HEK293T (cell line): ENCODE data around the gene CEP170.

Experiments used
- CTCF ChIA-PET: fragments of 350-600 bp; formaldehyde crosslinking; extraction: SDS; loops from one replicate; lab custom pipeline; 2021; ENCODE audit warnings: antibody characterized with exemption, inconsistent platforms; lab: Yijun Ruan, JAX
- POLR2A ChIA-PET: fragments of 350-600 bp; formaldehyde crosslinking; extraction: SDS; loops from one replicate; lab custom pipeline; 2020; ENCODE audit warnings: antibody characterized with exemption, inconsistent platforms; lab: Yijun Ruan, JAX
- DNase-seq: peaks from one replicate; pipeline ENCODE4 v3.0.0; 2012; ENCODE audit warnings: mixed read lengths; ENCODE audit errors: extremely low spot score
- ARNT ChIP-seq: fragments of 450-650 bp; IDR thresholded peaks from 2 replicates; pipeline ENCODE4 v1.6.1; 2017; ENCODE audit warnings: mild to moderate bottlenecking
- BHLHE40 ChIP-seq: fragments of 450-650 bp; IDR thresholded peaks from 2 replicates; pipeline ENCODE4 v1.6.1; 2016; ENCODE audit warnings: mild to moderate bottlenecking, moderate library complexity, borderline replicate concordance
- CTBP1 ChIP-seq: fragments of 450-650 bp; IDR thresholded peaks from 2 replicates; pipeline ENCODE4 v1.6.1; 2016; ENCODE audit warnings: borderline replicate concordance
- ELF4 ChIP-seq: fragments of 450-650 bp; IDR thresholded peaks from 2 replicates; pipeline ENCODE4 v1.6.1; 2017; ENCODE audit warnings: antibody characterized with exemption
- FOXA1 ChIP-seq: fragments of 450-650 bp; IDR thresholded peaks from 2 replicates; pipeline ENCODE4 v1.6.1; 2016; ENCODE audit warnings: mild to moderate bottlenecking
- FOXK2 ChIP-seq: fragments of 450-650 bp; IDR thresholded peaks from 2 replicates; pipeline ENCODE4 v1.6.1; 2016; ENCODE audit warnings: mild to moderate bottlenecking
- FOXM1 ChIP-seq: fragments of 450-650 bp; IDR thresholded peaks from 2 replicates; pipeline ENCODE4 v1.6.1; 2017; ENCODE audit warnings: mild to moderate bottlenecking, borderline replicate concordance
- HDGF ChIP-seq: fragments of 450-650 bp; IDR thresholded peaks from 2 replicates; pipeline ENCODE4 v1.6.1; 2017; ENCODE audit warnings: antibody characterized with exemption, borderline replicate concordance
- L3MBTL2 ChIP-seq: fragments of 450-650 bp; conservative IDR thresholded peaks from 2 replicates; pipeline ENCODE4 v1.6.1; 2016; ENCODE audit warnings: mild to moderate bottlenecking
- LEF1 ChIP-seq: fragments of 450-650 bp; IDR thresholded peaks from 2 replicates; pipeline ENCODE4 v1.6.1; 2017; ENCODE audit warnings: mild to moderate bottlenecking, borderline replicate concordance
- NFRKB ChIP-seq: fragments of 450-650 bp; IDR thresholded peaks from 2 replicates; pipeline ENCODE4 v1.6.1; 2016; ENCODE audit warnings: mild to moderate bottlenecking, moderate library complexity
- PKNOX1 ChIP-seq: fragments of 450-650 bp; IDR thresholded peaks from 2 replicates; pipeline ENCODE4 v1.6.1; 2016
- SP1 ChIP-seq: fragments of 450-650 bp; IDR thresholded peaks from 2 replicates; pipeline ENCODE4 v1.6.1; 2017
- SUZ12 ChIP-seq: fragments of 450-650 bp; IDR thresholded peaks from 2 replicates; pipeline ENCODE4 v1.6.1; 2016; ENCODE audit warnings: mild to moderate bottlenecking
- TARDBP ChIP-seq: fragments of 450-650 bp; IDR thresholded peaks from 2 replicates; pipeline ENCODE4 v1.6.1; 2016
- ZNF384 ChIP-seq: fragments of 450-650 bp; IDR thresholded peaks from 2 replicates; pipeline ENCODE4 v1.6.1; 2016

The CEP170 gene

GRCh38 chr1:243267914-243268653 lies 13.0 kb upstream of the CEP170 start:
- DNase-seq: no peak
- ChIA-PET CTCF (no interaction called here), POLR2A (interaction anchor here (1.9 kb wide), 1 partner anchor 12 kb away, joined by 7 read pairs; the partner anchor contains the start of gene SDCCAG8)
- TF ChIP-seq FOXA1: no peak

GRCh38 chr1:243267471-243267880 lies 12.4 kb upstream of the CEP170 start:
- CTCF ChIA-PET: no interaction called here
- POLR2A ChIA-PET: interaction anchor here (1.9 kb wide), 1 partner anchor 12 kb away, joined by 7 read pairs; the partner anchor contains the start of gene SDCCAG8
- no peak for DNase-seq
- TF ChIP-seq TARDBP: no peak
- no peak for TF ChIP-seq FOXA1
- TF ChIP-seq LEF1: no peak
- no peak for TF ChIP-seq HDGF
- TF ChIP-seq PKNOX1: no peak
- no peak for TF ChIP-seq BHLHE40
- TF ChIP-seq L3MBTL2: no peak
- TF ChIP-seq SUZ12: no peak
- no peak for TF ChIP-seq ZNF384
- no peak for TF ChIP-seq FOXK2
- no peak for TF ChIP-seq SP1
- TF ChIP-seq ELF4: no peak

- DNase-seq: no peak
Observed at GRCh38 chr1:243266231-243266630, 11.2 kb upstream of the CEP170 start.

GRCh38 chr1:243264717-243265116 lies 9.6 kb upstream of the CEP170 start:
- CTCF ChIA-PET: interaction anchor here (0.9 kb wide), 1 partner anchor 9 kb away, joined by 4 read pairs; the partner anchor contains the start of genes CEP170 and SDCCAG8
- POLR2A ChIA-PET: interaction anchor here (2.6 kb wide), 1 partner anchor 9 kb away, joined by 10 read pairs; the partner anchor contains the start of genes CEP170 and SDCCAG8
- TF ChIP-seq SUZ12: no peak
- no peak for TF ChIP-seq FOXM1
- TF ChIP-seq FOXA1: no peak
- no peak for TF ChIP-seq CTBP1
- DNase-seq: no peak

More at GRCh38 chr1:243266231-243266630, 11.2 kb upstream of the CEP170 start:
- CTCF ChIA-PET: no interaction called here
- POLR2A ChIA-PET: interaction anchor here (2.6 kb wide), 1 partner anchor 11 kb away, joined by 10 read pairs; the partner anchor contains the start of genes CEP170 and SDCCAG8
- TF ChIP-seq FOXA1 (no peak), PKNOX1 (no peak), SUZ12 (no peak), HDGF (no peak), SP1 (no peak), L3MBTL2 (no peak), ARNT (no peak), NFRKB (no peak)

- no peak for TF ChIP-seq HDGF
- no peak for TF ChIP-seq SUZ12
- ChIA-PET CTCF (no interaction called here), POLR2A (no interaction called here)
- DNase-seq: no peak
Observed at GRCh38 chr1:243261390-243261789, 6.3 kb upstream of the CEP170 start.

- no peak for DNase-seq
- POLR2A ChIA-PET: no interaction called here
- CTCF ChIA-PET: no interaction called here
- TF ChIP-seq LEF1: no peak
- no peak for TF ChIP-seq SP1
- TF ChIP-seq HDGF: no peak
- TF ChIP-seq BHLHE40: no peak
- TF ChIP-seq PKNOX1: no peak
- no peak for TF ChIP-seq NFRKB
- no peak for TF ChIP-seq FOXK2
- no peak for TF ChIP-seq FOXM1
- no peak for TF ChIP-seq SUZ12
- TF ChIP-seq ELF4: no peak
- TF ChIP-seq TARDBP: no peak
- no peak for TF ChIP-seq CTBP1
- TF ChIP-seq L3MBTL2: no peak
- no peak for TF ChIP-seq ARNT
- TF ChIP-seq FOXA1: no peak
Observed at GRCh38 chr1:243260221-243260880, 5.3 kb upstream of the CEP170 start.
